ENCODE data around the gene BCO2.

DNA sequence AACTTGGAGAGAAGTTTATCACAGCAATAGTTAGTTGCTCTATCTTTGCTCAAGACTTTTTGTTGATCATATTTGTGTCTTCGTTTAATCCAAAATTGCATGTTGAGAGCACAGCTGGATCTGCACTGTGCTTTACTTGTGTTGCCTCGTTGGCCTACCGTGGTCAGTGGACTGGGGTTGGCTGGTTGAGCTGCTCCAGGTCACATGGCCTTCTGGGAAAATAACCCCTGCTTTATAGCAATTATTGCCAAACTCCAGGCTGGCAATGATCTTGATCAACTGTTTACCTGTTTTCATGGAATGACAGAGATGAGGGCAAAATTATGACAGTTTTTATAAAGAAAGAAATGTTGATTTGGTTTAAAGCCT, 91.1 kb downstream of the BCO2 start:
- TF ChIP-seq, protein P1, sequence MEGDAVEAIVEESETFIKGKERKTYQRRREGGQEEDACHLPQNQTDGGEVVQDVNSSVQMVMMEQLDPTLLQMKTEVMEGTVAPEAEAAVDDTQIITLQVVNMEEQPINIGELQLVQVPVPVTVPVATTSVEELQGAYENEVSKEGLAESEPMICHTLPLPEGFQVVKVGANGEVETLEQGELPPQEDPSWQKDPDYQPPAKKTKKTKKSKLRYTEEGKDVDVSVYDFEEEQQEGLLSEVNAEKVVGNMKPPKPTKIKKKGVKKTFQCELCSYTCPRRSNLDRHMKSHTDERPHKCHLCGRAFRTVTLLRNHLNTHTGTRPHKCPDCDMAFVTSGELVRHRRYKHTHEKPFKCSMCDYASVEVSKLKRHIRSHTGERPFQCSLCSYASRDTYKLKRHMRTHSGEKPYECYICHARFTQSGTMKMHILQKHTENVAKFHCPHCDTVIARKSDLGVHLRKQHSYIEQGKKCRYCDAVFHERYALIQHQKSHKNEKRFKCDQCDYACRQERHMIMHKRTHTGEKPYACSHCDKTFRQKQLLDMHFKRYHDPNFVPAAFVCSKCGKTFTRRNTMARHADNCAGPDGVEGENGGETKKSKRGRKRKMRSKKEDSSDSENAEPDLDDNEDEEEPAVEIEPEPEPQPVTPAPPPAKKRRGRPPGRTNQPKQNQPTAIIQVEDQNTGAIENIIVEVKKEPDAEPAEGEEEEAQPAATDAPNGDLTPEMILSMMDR (tag by site-specific recombination; IDR thresholded peaks at IDR 0.05), result no peak
- TF ChIP-seq ZNF24 (tag by site-specific recombination; IDR thresholded peaks at IDR 0.05) (no peak), KLF10 (tag by site-specific recombination; IDR thresholded peaks at IDR 0.05) (no peak), ZNF292 (tag by site-specific recombination; IDR thresholded peaks at IDR 0.05; ENCODE audit: borderline replicate concordance, low read depth) (no peak), ZNF138 (tag by site-specific recombination; IDR thresholded peaks at IDR 0.05; ENCODE audit: borderline replicate concordance) (no peak), ZNF76 (tag by site-specific recombination; IDR thresholded peaks at IDR 0.05; ENCODE audit: borderline replicate concordance, low read depth) (no peak)
- TF ChIP-seq, protein P2, sequence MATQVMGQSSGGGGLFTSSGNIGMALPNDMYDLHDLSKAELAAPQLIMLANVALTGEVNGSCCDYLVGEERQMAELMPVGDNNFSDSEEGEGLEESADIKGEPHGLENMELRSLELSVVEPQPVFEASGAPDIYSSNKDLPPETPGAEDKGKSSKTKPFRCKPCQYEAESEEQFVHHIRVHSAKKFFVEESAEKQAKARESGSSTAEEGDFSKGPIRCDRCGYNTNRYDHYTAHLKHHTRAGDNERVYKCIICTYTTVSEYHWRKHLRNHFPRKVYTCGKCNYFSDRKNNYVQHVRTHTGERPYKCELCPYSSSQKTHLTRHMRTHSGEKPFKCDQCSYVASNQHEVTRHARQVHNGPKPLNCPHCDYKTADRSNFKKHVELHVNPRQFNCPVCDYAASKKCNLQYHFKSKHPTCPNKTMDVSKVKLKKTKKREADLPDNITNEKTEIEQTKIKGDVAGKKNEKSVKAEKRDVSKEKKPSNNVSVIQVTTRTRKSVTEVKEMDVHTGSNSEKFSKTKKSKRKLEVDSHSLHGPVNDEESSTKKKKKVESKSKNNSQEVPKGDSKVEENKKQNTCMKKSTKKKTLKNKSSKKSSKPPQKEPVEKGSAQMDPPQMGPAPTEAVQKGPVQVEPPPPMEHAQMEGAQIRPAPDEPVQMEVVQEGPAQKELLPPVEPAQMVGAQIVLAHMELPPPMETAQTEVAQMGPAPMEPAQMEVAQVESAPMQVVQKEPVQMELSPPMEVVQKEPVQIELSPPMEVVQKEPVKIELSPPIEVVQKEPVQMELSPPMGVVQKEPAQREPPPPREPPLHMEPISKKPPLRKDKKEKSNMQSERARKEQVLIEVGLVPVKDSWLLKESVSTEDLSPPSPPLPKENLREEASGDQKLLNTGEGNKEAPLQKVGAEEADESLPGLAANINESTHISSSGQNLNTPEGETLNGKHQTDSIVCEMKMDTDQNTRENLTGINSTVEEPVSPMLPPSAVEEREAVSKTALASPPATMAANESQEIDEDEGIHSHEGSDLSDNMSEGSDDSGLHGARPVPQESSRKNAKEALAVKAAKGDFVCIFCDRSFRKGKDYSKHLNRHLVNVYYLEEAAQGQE (tag by site-specific recombination; IDR thresholded peaks at IDR 0.05), result no peak
- TF ChIP-seq, protein P3, sequence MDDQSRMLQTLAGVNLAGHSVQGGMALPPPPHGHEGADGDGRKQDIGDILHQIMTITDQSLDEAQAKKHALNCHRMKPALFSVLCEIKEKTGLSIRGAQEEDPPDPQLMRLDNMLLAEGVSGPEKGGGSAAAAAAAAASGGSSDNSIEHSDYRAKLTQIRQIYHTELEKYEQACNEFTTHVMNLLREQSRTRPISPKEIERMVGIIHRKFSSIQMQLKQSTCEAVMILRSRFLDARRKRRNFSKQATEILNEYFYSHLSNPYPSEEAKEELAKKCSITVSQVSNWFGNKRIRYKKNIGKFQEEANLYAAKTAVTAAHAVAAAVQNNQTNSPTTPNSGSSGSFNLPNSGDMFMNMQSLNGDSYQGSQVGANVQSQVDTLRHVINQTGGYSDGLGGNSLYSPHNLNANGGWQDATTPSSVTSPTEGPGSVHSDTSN (CRISPR knock-in tag; IDR thresholded peaks at IDR 0.05), result no peak
- TF ChIP-seq, protein P4, sequence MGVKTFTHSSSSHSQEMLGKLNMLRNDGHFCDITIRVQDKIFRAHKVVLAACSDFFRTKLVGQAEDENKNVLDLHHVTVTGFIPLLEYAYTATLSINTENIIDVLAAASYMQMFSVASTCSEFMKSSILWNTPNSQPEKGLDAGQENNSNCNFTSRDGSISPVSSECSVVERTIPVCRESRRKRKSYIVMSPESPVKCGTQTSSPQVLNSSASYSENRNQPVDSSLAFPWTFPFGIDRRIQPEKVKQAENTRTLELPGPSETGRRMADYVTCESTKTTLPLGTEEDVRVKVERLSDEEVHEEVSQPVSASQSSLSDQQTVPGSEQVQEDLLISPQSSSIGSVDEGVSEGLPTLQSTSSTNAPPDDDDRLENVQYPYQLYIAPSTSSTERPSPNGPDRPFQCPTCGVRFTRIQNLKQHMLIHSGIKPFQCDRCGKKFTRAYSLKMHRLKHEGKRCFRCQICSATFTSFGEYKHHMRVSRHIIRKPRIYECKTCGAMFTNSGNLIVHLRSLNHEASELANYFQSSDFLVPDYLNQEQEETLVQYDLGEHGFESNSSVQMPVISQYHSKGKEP (tag by site-specific recombination; IDR thresholded peaks at IDR 0.05), result no peak
